Measurements from ENCODE around the gene STXBP1. TPM values are rescaled to one million over a fixed set of nuclear protein-coding genes. Genes with fewer than 3 reads are reported as not detected.

STXBP1 gene
- total and polyA plus RNA-seq, 9 of the 15 experiments (the other 6 are each of a cell fraction or from before 2014, with no cell fraction given): 4.6 to 35.1 (median 9.7) TPM

- TF ChIP-seq HSF4 (CRISPR knock-in tag; IDR thresholded peaks at IDR 0.05; ENCODE audit: borderline replicate concordance): no peak
- 0 out of 4 replicates have a peak, but pooled peaks of 1 of the 2 experiments have one; percentile 11 for TF ChIP-seq MLLT1 (IDR thresholded peaks at IDR 0.05)
- TF ChIP-seq E2F5 (CRISPR knock-in tag; IDR thresholded peaks at IDR 0.05): peak; percentile 57; the same call in 1 of the 2 replicates
- TF ChIP-seq SNIP1 (IDR thresholded peaks at IDR 0.05; ENCODE audit: low read depth): no peak
- no peak for TF ChIP-seq ZNF277 (CRISPR knock-in tag; IDR thresholded peaks at IDR 0.05; ENCODE audit: borderline replicate concordance)
- no peak for TF ChIP-seq NR1H2 (CRISPR knock-in tag; IDR thresholded peaks at IDR 0.05)
- no peak for TF ChIP-seq ZNF280A (IDR thresholded peaks at IDR 0.05; ENCODE audit: low read depth, partially characterized antibody)
- TF ChIP-seq HOMEZ (CRISPR knock-in tag; IDR thresholded peaks at IDR 0.05): no peak
- TF ChIP-seq BCOR (IDR thresholded peaks at IDR 0.05): 0 out of 2 replicates have a peak, but pooled peaks have one; percentile 21
- 0 out of 2 replicates have a peak, but pooled peaks have one; percentile 56 for TF ChIP-seq ZNF282 (CRISPR knock-in tag; IDR thresholded peaks at IDR 0.05)
- TF ChIP-seq ZNF3 (CRISPR knock-in tag; IDR thresholded peaks at IDR 0.05): no peak
- TF ChIP-seq CREM (IDR thresholded peaks at IDR 0.05; ENCODE audit: low read depth): peak; percentile 90
- TF ChIP-seq BRCA1 (IDR thresholded peaks at IDR 0.05): no peak
- TF ChIP-seq BRCA1 (CRISPR knock-in tag; IDR thresholded peaks at IDR 0.05): peak; percentile 67; the same call in 1 of the 2 replicates
- peak; percentile 60 to 93; a peak in 3 of 4 replicates for TF ChIP-seq UBTF (IDR thresholded peaks at IDR 0.05; ENCODE audit: borderline replicate concordance in 1 of 2, low read depth in 2 of 2, low read length in 2 of 2)
These were observed 122.9 kb downstream of the STXBP1 start, which contains the start of gene TOR2A (continued) for GRCh38 chr9:127734747-127735529.

All from K562 (cell line).